Caco-2 (cell line): ENCODE measurements around the gene SYT12. TPM values are rescaled to one million over a fixed set of nuclear protein-coding genes. Genes with fewer than 3 reads are reported as not detected.

Source experiments
- BruUV-seq: library from RNA; stranded (reverse); fragments of 400-500 nt; replicated peaks from 2 replicates; lab custom pipeline; 2021; lab: Mats Ljungman, UMichigan
- CTCF ChIA-PET: fragments of 300-600 bp; sonication (Branson Sonifier 250); formaldehyde crosslinking; loops from one replicate; lab custom pipeline; 2022; ENCODE audit warnings: antibody characterized with exemption; lab: Charles Lee
- POLR2A ChIA-PET: fragments of 300-600 bp; sonication (Branson Sonifier 250); formaldehyde crosslinking; loops from one replicate; lab custom pipeline; 2022; ENCODE audit warnings: antibody characterized with exemption; lab: Charles Lee
- DNase-seq, 2 experiments: peaks; one replicate each; pipeline versions ENCODE4 v3.0.0 to v3.0.0-alpha.2; 2020 to 2022
- H3K27me3 ChIP-seq: replicated peaks from 2 replicates; pipeline ENCODE4 v1.6.0; 2011; ENCODE audit warnings: low read length; ENCODE audit not compliant: control insufficient read depth, insufficient read depth
- H3K36me3 ChIP-seq: 2 replicates; pipeline ENCODE4 v1.5.1; 2011; ENCODE audit warnings: low read length; ENCODE audit not compliant: control insufficient read depth, insufficient read depth
- H3K4me1 ChIP-seq: fragments of 250-450 bp; sonication (Bioruptor Pico); 2 replicates; pipeline ENCODE4 v1.5.1; 2020; ENCODE audit warnings: mild to moderate bottlenecking
- H3K4me3 ChIP-seq: 2 replicates; pipeline ENCODE4 v1.5.1; 2011; ENCODE audit warnings: low read depth, mild to moderate bottlenecking, control low read depth, low read length
- H3K9me3 ChIP-seq: fragments of 250-450 bp; sonication (Bioruptor Pico); 2 replicates; pipeline ENCODE4 v1.5.1; 2020; ENCODE audit warnings: mild to moderate bottlenecking, moderate library complexity
- H3K27ac Mint-ChIP-seq: one replicate; pipeline ENCODE4 v1.8.0; 2022; ENCODE audit warnings: mixed read lengths; ENCODE audit not compliant: unreplicated experiment
- H3K27me3 Mint-ChIP-seq: one replicate; pipeline ENCODE4 v1.8.0; 2022; ENCODE audit warnings: mixed read lengths; ENCODE audit not compliant: insufficient read depth, unreplicated experiment
- H3K36me3 Mint-ChIP-seq: one replicate; pipeline ENCODE4 v1.8.0; 2022; ENCODE audit warnings: mild to moderate bottlenecking, mixed read lengths; ENCODE audit not compliant: insufficient read depth, unreplicated experiment
- H3K4me1 Mint-ChIP-seq: one replicate; pipeline ENCODE4 v1.8.0; 2022; ENCODE audit warnings: low read depth, mixed read lengths; ENCODE audit not compliant: unreplicated experiment
- H3K4me3 Mint-ChIP-seq: one replicate; pipeline ENCODE4 v1.8.0; 2022; ENCODE audit warnings: mild to moderate bottlenecking, moderate library complexity, mixed read lengths; ENCODE audit not compliant: unreplicated experiment
- H3K9me3 Mint-ChIP-seq: one replicate; pipeline ENCODE4 v1.8.0; 2022; ENCODE audit warnings: mixed read lengths; ENCODE audit not compliant: unreplicated experiment
- CTCF ChIP-seq, 2 experiments: fragments of 200-600 bp in 1 of 2; IDR thresholded peaks; 1 replicate in 1 of 2; 2 replicates in 1 of 2; pipeline versions ENCODE4 v1.5.1 to v1.8.0; 2011 to 2022; ENCODE audit warnings: antibody characterized with exemption in 1 of 2, control low read depth in 1 of 2, inconsistent platforms in 1 of 2, low read depth in 1 of 2, low read length in 1 of 2, mild to moderate bottlenecking in 1 of 2, moderate library complexity in 1 of 2; ENCODE audit not compliant: insufficient read depth in 1 of 2, severe bottlenecking in 1 of 2, unreplicated experiment in 1 of 2
- intact Hi-C: fragments of 100-400 bp; cut with micrococcal nuclease; formaldehyde crosslinking; loops from one replicate; pipeline ENCODE4 v1.10.0; 2022; ENCODE audit not compliant: unreplicated experiment
- total RNA-seq: library from RNA; stranded (reverse); gene quantifications from 2 replicates; pipeline ENCODE4 v1.2.3, GENCODE V29; 2022

SYT12 gene
- total RNA-seq, 1 experiment from 2014 or later, result 0.82 TPM

DNA sequence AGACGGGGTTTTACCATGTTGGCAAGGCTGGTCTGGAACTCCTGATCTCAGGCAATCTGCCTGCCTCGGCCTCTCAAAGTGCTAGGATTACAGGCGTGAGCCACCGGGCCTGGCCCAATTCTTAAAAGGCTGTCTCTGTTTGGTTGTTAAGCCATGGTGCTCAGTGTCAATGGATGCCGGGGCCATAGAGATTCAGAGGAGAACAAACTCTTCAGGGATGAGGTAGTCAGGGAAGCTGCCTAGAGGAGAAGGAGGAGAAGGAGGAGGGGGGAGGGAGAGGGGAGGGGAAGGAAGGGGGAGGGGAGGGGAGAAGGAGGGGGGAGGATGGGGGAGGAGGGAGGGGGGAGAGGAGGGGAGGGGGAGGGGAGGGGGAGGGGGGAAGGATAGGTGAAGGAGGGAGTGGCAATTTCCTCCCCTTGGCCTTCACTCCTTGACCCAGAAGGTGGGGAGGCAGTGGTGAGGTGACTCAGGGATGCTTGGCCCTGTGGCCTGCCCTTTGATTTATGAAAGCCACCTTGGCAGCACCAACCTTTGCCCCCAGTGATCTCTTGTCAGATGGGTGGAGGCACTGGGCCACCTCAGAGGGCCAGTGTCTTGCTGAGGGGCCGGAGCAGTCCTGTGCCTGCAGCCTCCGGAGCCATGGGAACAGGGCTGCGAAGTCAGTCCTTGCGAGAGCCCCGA is 48.1 kb upstream of the SYT12 start, which contains the start of gene C11orf86:
Gene C11orf86 (plus strand): TSS at position 581 of the 681 bp plus-strand sequence. CDS start 59 bp downstream, at position 640.
- no peaks in the 10 kb centered on the region for H3K27me3 Mint-ChIP-seq
- TF ChIP-seq CTCF (IDR thresholded peaks at IDR 0.05; ENCODE audit: insufficient read depth in 1 of 2, low read depth in 1 of 2, low read length in 1 of 2, severe bottlenecking in 1 of 2, unreplicated experiment in 1 of 2), result no peak
- ChIA-PET POLR2A (no interaction called here), CTCF (interaction anchor here (0.6 to 1.3 kb wide), 6 partner anchors 12 to 132 kb away, joined by 3 to 5 read pairs (median 4); no protein-coding TSS in a partner anchor)
- no peaks in the 10 kb centered on the region for H3K4me1 Mint-ChIP-seq
- no peak within 1 kb of the TSS for H3K4me3 Mint-ChIP-seq
- H3K4me3 ChIP-seq, result no peak within 1 kb of the TSS
- DNase-seq, result peak; percentile 22 to 64
- H3K27ac Mint-ChIP-seq, result no peak within 1 kb of the TSS
- H3K36me3 ChIP-seq, result no peaks in the 10 kb centered on the region
- no peaks in the 10 kb centered on the region for H3K36me3 Mint-ChIP-seq
- BruUV-seq, result no TSS peak
- H3K9me3 ChIP-seq, result peaks cover 21% of the 10 kb centered on the region
- peaks cover 7% of the 10 kb centered on the region for H3K9me3 Mint-ChIP-seq
- H3K4me1 ChIP-seq, result peaks cover 16% of the 10 kb centered on the region
- intact Hi-C loops, result loop anchor here (5.0 kb wide), 1 partner anchor 108 kb away; no protein-coding TSS in a partner anchor
- no peaks in the 10 kb centered on the region for H3K27me3 ChIP-seq

- intact Hi-C loops, result loop anchor here (1.0 to 5.0 kb wide), 3 partner anchors 108 to 281 kb away; partner anchors contain the start of gene RCE1
- POLR2A ChIA-PET, result interaction anchor here (1.1 kb wide), 1 partner anchor 16 kb away, joined by 3 read pairs; no protein-coding TSS in a partner anchor
- H3K27ac Mint-ChIP-seq, result no peak overlapping the region
These were observed 47.4 kb upstream of the SYT12 start for GRCh38 chr11:66975405-66976027.

More at GRCh38 chr11:66975405-66976027, 47.4 kb upstream of the SYT12 start:
- TF ChIP-seq CTCF (IDR thresholded peaks at IDR 0.05; ENCODE audit: insufficient read depth in 1 of 2, low read depth in 1 of 2, low read length in 1 of 2, severe bottlenecking in 1 of 2, unreplicated experiment in 1 of 2), result no peak
- Histone ChIP-seq H3K4me3 (no peak overlapping the region), H3K36me3 (no peaks in the 10 kb centered on the region), H3K4me1 (peaks cover 14% of the 10 kb centered on the region), H3K27me3 (no peaks in the 10 kb centered on the region), H3K9me3 (peaks cover 21% of the 10 kb centered on the region)
- H3K4me3 Mint-ChIP-seq, result no peak overlapping the region
- BruUV-seq, result no TSS peak
- H3K4me1 Mint-ChIP-seq, result no peaks in the 10 kb centered on the region
- H3K9me3 Mint-ChIP-seq, result peaks cover 10% of the 10 kb centered on the region
- H3K27me3 Mint-ChIP-seq, result no peaks in the 10 kb centered on the region
- H3K36me3 Mint-ChIP-seq, result no peaks in the 10 kb centered on the region
- DNase-seq, result no peak
- CTCF ChIA-PET, result interaction anchor here (0.6 to 1.3 kb wide), 7 partner anchors 13 to 133 kb away, joined by 3 to 5 read pairs (median 4); no protein-coding TSS in a partner anchor
